Cerebellar nuclear complex (tissue), 1 donor: ENCODE measurements around the gene ZNF784.

Source experiments
- DNase-seq, 2 experiments: peaks; one replicate each; lab custom pipeline; 2025; lab: John Stamatoyannopoulos, UW

ZNF784 gene

DNA sequence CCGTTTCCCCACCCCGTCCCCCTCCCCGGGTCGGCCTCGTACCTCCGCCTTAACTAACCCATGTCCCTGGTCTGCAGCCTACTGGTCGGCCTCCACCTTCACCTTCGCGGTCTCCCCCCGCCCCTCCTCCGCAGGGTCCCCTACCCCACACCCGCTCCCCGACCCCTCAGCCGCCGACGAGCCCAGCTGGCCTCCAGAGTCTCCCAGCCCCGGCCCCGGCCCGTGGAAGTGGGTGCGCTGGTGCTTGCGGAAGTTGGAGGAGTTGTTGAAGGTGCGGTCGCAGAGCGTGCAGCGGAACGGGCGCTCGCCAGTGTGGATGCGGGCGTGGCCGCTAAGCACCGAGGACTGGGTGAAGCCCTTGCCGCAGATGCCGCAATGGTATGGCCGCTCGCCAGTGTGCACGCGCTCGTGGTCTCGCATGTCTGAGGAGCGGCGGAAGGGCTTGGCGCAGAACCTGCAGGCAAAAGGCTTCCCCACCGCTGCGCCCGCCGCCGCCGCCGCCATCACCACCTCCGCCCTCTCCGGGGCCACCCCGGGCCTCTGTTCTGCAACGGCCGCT is 2.6 kb downstream of the ZNF784 start:
- DNase-seq = no peak

- no peak for DNase-seq
Measured at GRCh38 chr19:55621205-55621672, 3.1 kb downstream of the ZNF784 start.

GRCh38 chr19:55620410-55621204 is 3.8 kb downstream of the ZNF784 start:
- no peak for DNase-seq

DNA sequence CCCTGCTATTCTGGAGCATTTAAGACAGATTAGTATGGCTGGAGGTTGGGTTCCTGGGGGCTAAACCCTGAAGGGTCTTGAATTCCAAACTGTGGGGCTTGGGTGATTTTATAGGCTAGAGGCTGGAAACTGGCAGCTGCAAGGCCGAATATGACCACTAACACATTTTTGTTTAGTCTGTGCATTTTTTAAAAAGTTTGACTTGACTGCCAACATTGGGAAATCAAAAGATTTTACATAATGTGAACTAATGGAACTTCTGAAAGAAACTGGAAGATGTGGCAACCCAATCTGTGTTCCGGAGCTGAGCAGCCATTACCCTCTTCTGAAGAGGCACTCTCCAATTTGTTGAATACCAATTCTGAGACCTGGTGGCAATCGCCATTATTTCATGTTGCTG is 5.1 kb downstream of the ZNF784 start:
- DNase-seq = no peak

- no peak for DNase-seq
Measured at GRCh38 chr19:55618426-55618825, 5.9 kb downstream of the ZNF784 start.

DNA sequence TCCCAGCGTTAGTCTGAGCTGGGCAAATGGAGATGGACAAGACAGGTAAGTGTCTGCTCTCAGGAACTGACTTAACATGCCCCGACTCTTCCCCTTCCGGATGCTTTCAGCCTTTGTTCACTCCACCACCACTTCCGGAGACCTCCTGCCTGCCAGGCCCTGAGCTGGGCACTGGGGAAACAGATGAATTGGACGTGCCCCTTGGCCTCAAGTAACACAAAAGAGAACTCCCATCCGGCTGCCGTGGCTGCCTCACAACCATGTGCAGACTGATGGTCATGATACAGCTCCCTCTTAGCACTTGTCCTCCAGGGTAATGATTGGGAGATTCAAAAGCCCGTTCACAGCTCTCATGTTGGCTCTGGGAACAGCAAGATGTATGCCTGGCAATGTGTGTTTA is 6.9 kb downstream of the ZNF784 start:
- DNase-seq = no peak

- DNase-seq = no peak
Measured at GRCh38 chr19:55616395-55616875, 7.9 kb downstream of the ZNF784 start.

- DNase-seq = no peak
Measured at GRCh38 chr19:55615543-55616394, 8.6 kb downstream of the ZNF784 start.

DNA sequence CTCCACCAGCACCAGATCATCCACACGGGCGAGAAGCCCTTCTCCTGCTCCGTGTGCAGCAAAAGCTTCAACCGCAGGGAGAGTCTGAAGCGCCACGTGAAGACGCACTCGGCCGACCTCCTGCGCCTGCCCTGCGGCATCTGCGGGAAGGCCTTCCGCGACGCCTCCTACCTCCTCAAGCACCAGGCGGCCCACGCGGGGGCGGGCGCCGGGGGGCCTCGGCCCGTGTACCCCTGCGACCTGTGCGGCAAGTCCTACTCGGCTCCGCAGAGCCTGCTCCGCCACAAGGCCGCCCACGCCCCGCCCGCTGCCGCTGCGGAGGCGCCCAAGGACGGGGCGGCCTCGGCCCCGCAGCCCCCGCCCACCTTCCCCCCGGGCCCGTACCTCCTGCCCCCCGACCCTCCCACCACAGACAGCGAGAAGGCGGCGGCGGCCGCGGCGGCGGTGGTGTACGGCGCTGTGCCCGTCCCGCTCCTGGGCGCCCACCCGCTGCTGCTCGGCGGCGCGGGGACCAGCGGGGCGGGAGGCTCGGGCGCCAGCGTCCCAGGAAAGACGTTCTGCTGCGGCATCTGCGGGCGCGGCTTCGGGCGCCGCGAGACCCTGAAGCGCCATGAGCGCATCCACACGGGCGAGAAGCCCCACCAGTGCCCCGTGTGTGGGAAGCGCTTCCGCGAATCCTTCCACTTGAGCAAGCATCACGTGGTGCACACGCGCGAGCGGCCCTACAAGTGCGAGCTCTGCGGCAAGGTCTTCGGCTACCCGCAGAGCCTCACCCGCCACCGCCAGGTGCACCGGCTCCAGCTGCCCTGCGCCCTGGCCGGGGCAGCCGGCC is 9.4 kb downstream of the ZNF784 start:
- no peak for DNase-seq

GRCh38 chr19:55613930-55614710 is 10.2 kb downstream of the ZNF784 start:
- DNase-seq = no peak

DNA sequence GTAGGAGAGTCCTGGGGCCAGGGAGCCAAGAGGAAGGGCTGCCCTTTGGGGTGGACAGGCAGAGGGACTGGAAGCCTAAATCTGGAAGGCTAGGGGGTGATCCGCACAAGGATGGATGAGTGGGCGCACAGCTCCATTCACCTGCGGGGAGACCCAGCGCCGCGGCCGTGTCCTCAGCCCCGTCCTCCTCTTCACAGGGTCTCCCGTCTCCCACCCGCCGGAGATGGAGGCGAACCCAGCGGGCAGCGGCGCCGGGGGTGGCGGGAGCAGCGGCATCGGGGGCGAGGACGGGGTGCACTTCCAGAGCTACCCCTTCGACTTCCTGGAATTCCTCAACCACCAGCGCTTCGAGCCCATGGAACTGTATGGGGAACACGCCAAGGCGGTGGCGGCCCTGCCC is 11.0 kb downstream of the ZNF784 start:
- DNase-seq = no peak

GRCh38 chr19:55611983-55612645 is 12.3 kb downstream of the ZNF784 start:
- no peak for DNase-seq

GRCh38 chr19:55611300-55611982 is 12.9 kb downstream of the ZNF784 start:
- no peak for DNase-seq

DNA sequence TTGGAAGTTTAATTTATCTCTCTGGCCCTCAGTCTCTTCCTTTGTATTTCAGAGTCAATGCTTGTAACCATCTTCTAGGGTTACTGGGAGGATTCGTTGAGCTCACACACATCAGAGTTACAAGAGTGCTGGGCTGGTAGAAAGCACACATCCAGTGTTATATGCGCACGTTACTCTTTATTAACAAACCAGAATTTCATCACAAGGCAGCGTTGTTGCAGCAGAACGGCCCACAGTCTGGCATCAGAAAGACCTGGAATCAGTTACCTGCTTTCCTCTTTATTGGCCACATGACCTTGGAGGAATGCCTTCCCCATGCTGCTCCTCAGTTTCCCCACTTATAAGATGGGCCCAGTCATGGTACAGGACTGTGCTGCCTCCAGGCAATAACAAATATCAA is 15.0 kb downstream of the ZNF784 start:
- DNase-seq = no peak

- no peak for DNase-seq
Measured at GRCh38 chr19:55606817-55607216, 17.5 kb downstream of the ZNF784 start.

DNA sequence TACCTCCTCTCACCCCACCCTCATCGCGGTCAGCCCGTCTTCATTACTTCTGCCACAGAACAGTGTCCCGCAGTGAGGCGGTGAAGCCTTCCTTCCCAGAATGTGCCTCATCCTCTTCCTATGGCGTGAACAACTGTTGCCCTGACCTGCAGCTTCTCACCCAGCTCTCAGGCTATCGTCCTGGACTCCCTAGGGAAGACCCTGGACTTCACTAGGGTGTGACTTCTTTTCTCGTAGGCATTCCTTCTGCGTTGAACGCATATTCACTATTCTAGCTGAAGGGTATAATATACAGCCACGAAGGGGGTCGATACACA is 17.9 kb downstream of the ZNF784 start:
- DNase-seq = no peak

DNA sequence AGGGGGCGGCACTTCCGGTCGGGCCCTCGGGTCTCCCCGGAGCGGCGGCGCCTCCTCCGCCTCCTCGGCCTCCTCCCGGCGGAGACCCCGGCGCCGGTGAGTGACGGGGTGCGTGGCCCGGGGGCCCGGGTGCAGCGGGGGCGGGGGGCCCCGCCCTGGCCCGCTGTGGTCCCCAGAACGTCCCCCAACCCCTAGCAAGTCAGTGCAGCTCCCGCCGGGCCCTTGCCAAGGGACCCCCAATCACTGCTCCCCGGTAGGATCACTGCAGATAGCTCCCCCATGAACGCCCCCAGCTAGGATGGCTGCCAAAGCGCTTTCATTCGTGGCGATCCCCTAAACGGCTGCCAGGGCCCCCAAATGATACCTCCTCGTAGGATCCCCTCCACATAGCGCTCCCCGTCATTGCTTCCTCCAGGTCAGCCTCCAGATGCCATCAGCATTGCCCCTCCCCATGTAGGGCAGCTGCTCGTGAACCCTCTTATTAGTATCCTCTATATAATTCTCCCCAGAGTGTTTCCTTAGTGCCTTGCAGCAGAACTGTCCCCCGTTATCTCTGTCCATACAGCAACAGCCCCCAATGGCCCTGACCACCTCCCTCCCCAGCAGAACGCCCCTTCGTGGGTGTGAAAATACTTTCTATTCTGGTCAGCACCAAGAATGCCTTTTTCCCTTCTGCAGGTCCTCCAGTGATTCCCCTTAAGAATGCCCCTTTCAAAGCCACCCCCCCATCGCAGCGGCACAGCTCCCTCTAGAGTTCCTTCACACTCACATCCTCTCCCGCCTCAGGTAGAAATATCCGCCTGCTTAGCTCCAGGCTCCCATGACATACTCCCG is 18.5 kb downstream of the ZNF784 start, which contains the start of gene ZNF865:
Gene ZNF865, plus strand, starts transcription at position 11 of the 834 bp plus-strand sequence. CDS start 7,972 bp downstream, outside the sequence.
- DNase-seq = peak in 1 of 2 experiments; percentile 26

DNA sequence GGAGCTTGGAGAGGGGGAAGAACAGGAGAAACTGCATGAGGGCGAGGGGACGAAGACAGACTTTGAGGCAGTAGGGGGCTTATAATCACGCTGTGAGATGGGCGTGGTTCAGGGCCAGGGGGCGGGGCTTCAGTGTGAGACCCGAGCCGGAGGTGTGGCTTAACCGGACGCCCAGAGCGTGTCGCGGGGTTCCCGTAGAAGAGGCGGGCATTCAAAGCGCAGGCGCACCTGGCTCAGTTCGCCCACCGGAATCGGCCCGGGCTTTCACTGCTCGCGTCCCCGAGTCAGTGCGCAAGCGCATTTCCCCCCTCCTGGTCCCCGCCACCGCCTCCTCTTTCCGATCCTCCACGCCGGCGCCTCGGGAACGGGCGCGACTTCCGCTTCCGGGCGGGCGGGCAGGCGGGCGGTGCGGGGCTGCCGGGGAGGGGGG is 19.1 kb downstream of the ZNF784 start:
- peak in 1 of 2 experiments; percentile 50 for DNase-seq
